Right lobe of liver (tissue), 6 donors: ENCODE data around the gene CALCOCO1. TPM values are rescaled to one million over a fixed set of nuclear protein-coding genes. Genes with fewer than 3 reads are reported as not detected.
A peak's percentile ranks its signal among the peaks of the same experiment; 100 is the strongest.

Source experiments
- ATAC-seq, 4 donors: fragments of 200-7000 bp; cut with Tn5 transposase; one replicate each; pipeline ENCODE4 v1.9.1; 2020; ENCODE audit warnings: mild to moderate bottlenecking in 4 of 4, moderate library complexity in 4 of 4
- DNase-seq, 3 donors: peaks; one replicate each; pipeline ENCODE4 v3.0.0-alpha.2; 2020
- H3K27ac ChIP-seq, 3 donors: fragments of 200-600 bp; one replicate each; pipeline ENCODE4 v1.8.0; 2022
- H3K27me3 ChIP-seq, 2 donors: fragments of 200-600 bp; one replicate each; pipeline ENCODE4 v1.8.0; 2022
- H3K36me3 ChIP-seq, 4 donors: fragments of 200-600 bp; sonication (generic) in 1 of 4; one replicate each; pipeline versions ENCODE4 v1.5.1 to v1.8.0; 2017 to 2022; ENCODE audit warnings: control low read depth in 1 of 4
- H3K4me1 ChIP-seq, 4 donors: fragments of 200-600 bp; sonication (generic) in 1 of 4; one replicate each; pipeline versions ENCODE4 v1.5.1 to v1.8.0; 2017 to 2022; ENCODE audit warnings: control low read depth in 1 of 4
- H3K4me3 ChIP-seq, 3 donors: fragments of 200-600 bp; one replicate each; pipeline ENCODE4 v1.8.0; 2022
- H3K9me3 ChIP-seq, 4 donors: fragments of 200-600 bp; sonication (generic) in 1 of 4; one replicate each; pipeline versions ENCODE4 v1.5.1 to v1.8.0; 2017 to 2022; ENCODE audit warnings: control low read depth in 1 of 4
- CTCF ChIP-seq, 4 donors: fragments of 200-600 bp in 3 of 4; fragments of 450-650 bp in 1 of 4; IDR thresholded peaks; one replicate each; pipeline versions ENCODE4 v1.5.1 to v1.8.0; 2016 to 2022; ENCODE audit warnings: antibody characterized with exemption in 4 of 4, mild to moderate bottlenecking in 2 of 4
- POLR2A ChIP-seq: fragments of 450-650 bp; IDR thresholded peaks from one replicate; pipeline ENCODE4 v1.6.1; 2017; ENCODE audit warnings: antibody characterized with exemption, mild to moderate bottlenecking
- WGBS: methylation state at CpG from one replicate; pipeline ENCODE4 v1.1.6; 2018; ENCODE audit warnings: low coverage, low lambda C conversion rate; ENCODE audit not compliant: insufficient coverage; ENCODE audit errors: missing lambda C conversion rate; 5-methylcytosine and 5-hydroxymethylcytosine counted together
- intact Hi-C, 2 donors: fragments of 100-400 bp; cut with DNase I; formaldehyde crosslinking; loops; one replicate each; pipeline versions ENCODE4 v1.11.2 to v1.14.1; 2022
- total RNA-seq, 6 experiments: library from RNA; depleted of rRNA in 2 of 6; stranded (reverse); fragments of >200 nt in 2 of 6; fragmentation: NEBNext Ultra II Directional in 3 of 6; extraction: Animal tissue kit (Norgen Biotek cat#: 25700) in 3 of 6; gene quantifications; one replicate each; pipeline versions ENCODE4 v1.1.0 to v1.2.4, GENCODE V29; 2016 to 2023
- donor health status: DM: no; HTN: yes; CAD: no.
- donor health status: DM: no; HTN: no; CAD: no.
- donor health status: DM: no; HTN: no; CAD: no.
- donor health status: DM: no; HTN: yes; CAD: no.
- donor health status: DM: no; HTN: yes; CAD: no.

The CALCOCO1 gene
- total RNA-seq, 6 experiments from 2014 or later = 25.4 to 53.7 (median 34.2) TPM

GRCh38 chr12:53750812-53751335 is 23.6 kb upstream of the CALCOCO1 start:
- peak in 3 of 4 donors; percentile 3 to 8 (median 3) for ATAC-seq
- Histone ChIP-seq H3K9me3 (no peaks in the 10 kb centered on the region), H3K4me3 (peak overlapping the region; percentile 18 to 35 (median 28)), H3K27ac (no peak overlapping the region), H3K4me1 (peaks cover 0 to 13% (median 6%) of the 10 kb centered on the region in 4 donors), H3K27me3 (peaks cover 0 to 16% of the 10 kb centered on the region in 2 donors), H3K36me3 (no peaks in the 10 kb centered on the region)
- TF ChIP-seq CTCF (IDR thresholded peaks at IDR 0.05) (no peak), POLR2A (no peak)
- WGBS = 5% methylated on average over 15 of the region's 36 CpGs
- intact Hi-C loops = no loop called here
- DNase-seq = no peak

- Histone ChIP-seq H3K36me3 (no peaks in the 10 kb centered on the region), H3K27me3 (peaks cover 0 to 16% of the 10 kb centered on the region in 2 donors), H3K4me1 (peaks cover 0 to 13% (median 6%) of the 10 kb centered on the region in 4 donors), H3K4me3 (no peak overlapping the region), H3K27ac (no peak overlapping the region), H3K9me3 (no peaks in the 10 kb centered on the region)
- DNase-seq = no peak
- no peak for ATAC-seq
- no peak for TF ChIP-seq CTCF (IDR thresholded peaks at IDR 0.05)
- TF ChIP-seq POLR2A = no peak
- intact Hi-C loops = loop anchor here in 1 of 2 donors (10.0 kb wide), 1 partner anchor 195 kb away; no protein-coding TSS in a partner anchor
- WGBS = 32% methylated on average over 10 of the region's 10 CpGs
These were observed 22.9 kb upstream of the CALCOCO1 start for GRCh38 chr12:53749986-53750811.

GRCh38 chr12:53748072-53748840 is 21.0 kb upstream of the CALCOCO1 start:
- intact Hi-C loops = loop anchor here in 1 of 2 donors (10.0 kb wide), 1 partner anchor 193 kb away; no protein-coding TSS in a partner anchor
- no peaks in the 10 kb centered on the region for H3K36me3 ChIP-seq
- no peak overlapping the region for H3K27ac ChIP-seq
- no peaks in the 10 kb centered on the region for H3K9me3 ChIP-seq
- DNase-seq = no peak
- H3K4me1 ChIP-seq = peaks cover 0 to 14% (median 7%) of the 10 kb centered on the region in 4 donors
- H3K4me3 ChIP-seq = no peak overlapping the region
- no peak for TF ChIP-seq CTCF (IDR thresholded peaks at IDR 0.05)
- TF ChIP-seq POLR2A = no peak
- no peak for ATAC-seq
- H3K27me3 ChIP-seq = peaks cover 0 to 16% of the 10 kb centered on the region in 2 donors
- 15% methylated on average over 15 of the region's 22 CpGs for WGBS

- no peak for DNase-seq
- 35% methylated on average over 4 of the region's 5 CpGs for WGBS
- Histone ChIP-seq H3K9me3 (no peaks in the 10 kb centered on the region), H3K27me3 (peaks cover 0 to 16% of the 10 kb centered on the region in 2 donors), H3K4me3 (no peak overlapping the region), H3K27ac (no peak overlapping the region), H3K36me3 (no peaks in the 10 kb centered on the region), H3K4me1 (peaks cover 0 to 15% (median 7%) of the 10 kb centered on the region in 4 donors)
- ATAC-seq = no peak
- intact Hi-C loops = loop anchor here in 1 of 2 donors (10.0 kb wide), 1 partner anchor 192 kb away; no protein-coding TSS in a partner anchor
- TF ChIP-seq POLR2A (no peak), CTCF (IDR thresholded peaks at IDR 0.05) (no peak)
These were observed 19.8 kb upstream of the CALCOCO1 start for GRCh38 chr12:53747095-53747494.
